ENCODE data around the gene ADAMTS18. TPM values are rescaled to one million over a fixed set of nuclear protein-coding genes. Genes with fewer than 3 reads are reported as not detected.

ADAMTS18 gene
- total RNA-seq, 2 donors from 2014 or later = not detected

DNA sequence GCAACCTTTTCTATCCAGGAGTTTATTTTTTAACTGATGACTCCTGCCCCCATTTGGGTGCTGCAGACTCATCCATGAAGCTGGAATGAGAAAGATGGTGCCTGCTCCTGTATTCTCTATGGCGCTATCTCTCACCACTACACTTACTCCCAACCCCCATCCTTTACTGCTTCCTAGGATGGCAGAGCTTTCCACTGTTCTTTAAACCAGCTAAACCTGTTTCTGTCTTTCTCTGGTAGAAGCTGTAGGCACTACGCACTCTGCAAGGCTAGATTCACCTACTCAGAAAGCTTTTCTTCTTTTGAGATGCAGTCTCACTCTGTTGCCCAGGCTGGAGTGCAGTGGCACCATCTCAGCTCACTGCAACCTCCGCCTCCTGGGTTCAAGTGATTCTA, 47.0 kb downstream of the ADAMTS18 start:
- no peak overlapping the region for H3K4me3 Mint-ChIP-seq
- no peaks in the 10 kb centered on the region for H3K4me1 Mint-ChIP-seq
- peaks cover 5% of the 10 kb centered on the region for H3K27me3 Mint-ChIP-seq
- no peak for ATAC-seq (replicated peaks)
- H3K9me3 Mint-ChIP-seq = no peaks in the 10 kb centered on the region
- no peaks in the 10 kb centered on the region for H3K36me3 Mint-ChIP-seq (ENCODE audit: low read depth)
- H3K27ac Mint-ChIP-seq = no peak overlapping the region

DNA sequence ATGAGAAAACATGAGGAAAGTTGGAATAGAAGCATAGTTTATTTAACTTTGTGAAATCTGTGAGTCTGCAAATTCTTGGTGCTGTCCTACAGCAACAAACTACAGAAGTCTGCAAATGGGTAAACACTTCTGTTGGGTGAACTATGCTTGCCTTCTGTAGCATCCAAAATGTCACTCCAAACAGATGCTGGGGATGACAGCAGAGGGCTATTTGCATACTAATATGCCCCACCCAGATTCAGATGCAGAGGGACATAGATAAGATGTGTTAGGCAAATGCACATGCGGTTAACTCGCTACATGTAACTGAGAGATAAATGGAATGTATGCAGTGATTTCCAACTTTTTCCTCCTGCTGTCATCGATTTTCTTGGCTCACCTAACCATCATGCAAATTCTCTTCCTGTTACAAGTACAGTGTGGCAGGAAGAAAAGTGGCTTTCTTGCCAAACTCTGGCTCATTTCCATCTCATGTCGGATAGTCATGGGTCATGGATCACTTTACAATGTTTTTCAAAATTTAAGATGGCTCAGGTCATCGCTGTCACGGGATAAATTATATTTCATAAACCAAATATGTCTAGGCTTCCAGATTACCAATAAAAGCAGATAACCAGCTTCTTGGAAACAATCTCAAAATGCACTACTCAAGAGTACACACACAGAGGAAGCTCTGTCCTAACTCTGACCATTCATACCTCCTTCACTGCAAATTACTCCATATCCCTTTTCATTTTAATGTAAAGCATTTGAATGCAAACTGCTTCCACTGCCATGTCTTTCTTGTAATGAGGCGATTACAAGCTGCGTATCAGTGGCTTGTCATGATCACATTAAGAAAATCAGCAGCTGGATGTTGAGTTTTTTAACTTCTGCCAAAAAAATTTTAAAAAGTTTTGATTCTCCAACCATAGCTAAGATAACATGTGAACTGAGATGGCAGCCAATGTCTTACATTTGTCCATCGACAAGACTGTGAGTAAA, 47.7 kb downstream of the ADAMTS18 start:
- H3K4me3 Mint-ChIP-seq = no peak overlapping the region
- H3K36me3 Mint-ChIP-seq (ENCODE audit: low read depth) = no peaks in the 10 kb centered on the region
- H3K4me1 Mint-ChIP-seq = no peaks in the 10 kb centered on the region
- H3K27me3 Mint-ChIP-seq = peaks cover under 1% of the 10 kb centered on the region
- H3K9me3 Mint-ChIP-seq = no peaks in the 10 kb centered on the region
- no peak for ATAC-seq (replicated peaks)
- H3K27ac Mint-ChIP-seq = no peak overlapping the region

DNA sequence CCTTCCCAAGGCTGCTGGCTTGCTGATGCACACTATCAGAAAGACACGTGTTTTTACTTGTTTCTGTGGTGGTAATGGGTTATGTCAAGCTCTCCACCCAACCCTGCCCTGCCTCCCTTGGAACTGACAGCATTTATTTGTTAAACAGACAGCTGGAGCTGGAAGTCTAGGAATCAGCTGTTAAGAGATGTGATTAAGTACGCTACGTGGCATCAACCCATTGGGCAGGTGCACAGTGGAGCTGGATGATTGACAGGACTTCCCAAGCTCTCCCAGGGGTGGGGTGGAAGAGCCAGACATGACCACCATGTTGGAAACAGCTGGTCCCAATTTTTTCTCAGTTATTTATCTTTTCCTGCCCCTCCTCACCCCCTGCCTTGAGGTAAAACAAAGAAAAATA, 49.4 kb downstream of the ADAMTS18 start:
- Mint-ChIP-seq H3K4me1 (no peaks in the 10 kb centered on the region), H3K27ac (no peak overlapping the region), H3K27me3 (no peaks in the 10 kb centered on the region), H3K4me3 (no peak overlapping the region), H3K9me3 (no peaks in the 10 kb centered on the region), H3K36me3 (ENCODE audit: low read depth) (no peaks in the 10 kb centered on the region)
- ATAC-seq (replicated peaks) = no peak

DNA sequence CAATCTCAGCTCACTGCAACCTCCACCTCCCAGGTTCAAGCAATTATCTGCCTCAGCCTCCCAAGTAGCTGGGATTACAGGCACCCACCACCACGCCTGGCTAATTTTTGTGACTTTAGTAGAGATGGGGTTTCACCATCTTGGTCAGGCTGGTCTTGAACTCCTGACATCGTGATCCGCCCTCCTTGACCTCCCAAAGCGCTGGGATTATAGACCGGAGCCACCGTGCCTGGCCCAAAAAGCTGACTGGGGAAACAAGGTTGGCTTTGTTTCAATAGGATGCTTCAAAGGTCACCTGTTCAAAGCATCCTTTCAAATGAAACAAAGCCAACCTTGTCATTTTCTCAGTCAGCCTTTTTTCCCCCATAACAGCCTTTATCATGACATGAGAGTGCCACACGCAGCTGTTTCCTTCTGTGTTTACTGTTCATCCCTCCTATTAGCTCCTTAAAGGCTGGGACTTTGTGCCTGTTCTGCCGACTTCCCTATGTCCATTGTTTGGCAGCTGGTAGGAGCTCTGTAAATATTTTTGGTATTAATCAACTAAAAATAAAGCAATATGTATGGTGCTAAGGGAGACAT, 51.1 kb downstream of the ADAMTS18 start:
- no peak for ATAC-seq (replicated peaks)

DNA sequence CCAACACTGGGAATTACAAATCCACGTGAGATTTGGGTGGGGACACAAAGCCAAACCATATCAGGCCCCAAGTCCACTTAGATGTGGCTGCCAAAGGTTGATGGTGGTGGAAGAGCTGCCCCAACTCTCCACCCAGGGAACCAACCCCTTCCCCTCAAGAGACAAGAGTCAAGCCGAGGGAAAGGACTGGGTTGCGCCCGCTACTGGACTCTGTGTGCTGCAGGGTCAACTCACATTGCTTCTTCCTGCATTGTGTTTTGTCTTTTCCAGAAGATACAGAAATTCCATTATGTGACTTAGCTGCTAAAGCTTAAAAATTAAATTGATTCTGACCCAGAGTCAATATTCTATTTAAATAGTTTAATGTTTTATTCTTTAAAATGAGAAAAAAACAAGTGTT, 58.5 kb downstream of the ADAMTS18 start:
- no peak overlapping the region for H3K4me3 Mint-ChIP-seq
- H3K27me3 Mint-ChIP-seq = peaks cover 4% of the 10 kb centered on the region
- no peaks in the 10 kb centered on the region for H3K4me1 Mint-ChIP-seq
- H3K36me3 Mint-ChIP-seq (ENCODE audit: low read depth) = no peaks in the 10 kb centered on the region
- H3K9me3 Mint-ChIP-seq = no peaks in the 10 kb centered on the region
- no peak for ATAC-seq (replicated peaks)
- H3K27ac Mint-ChIP-seq = no peak overlapping the region

More for the DNA sequence above, 51.1 kb downstream of the ADAMTS18 start:
- Mint-ChIP-seq H3K27me3 (no peaks in the 10 kb centered on the region), H3K9me3 (no peaks in the 10 kb centered on the region), H3K4me3 (no peak overlapping the region), H3K27ac (no peak overlapping the region), H3K4me1 (no peaks in the 10 kb centered on the region), H3K36me3 (ENCODE audit: low read depth) (no peaks in the 10 kb centered on the region)

DNA sequence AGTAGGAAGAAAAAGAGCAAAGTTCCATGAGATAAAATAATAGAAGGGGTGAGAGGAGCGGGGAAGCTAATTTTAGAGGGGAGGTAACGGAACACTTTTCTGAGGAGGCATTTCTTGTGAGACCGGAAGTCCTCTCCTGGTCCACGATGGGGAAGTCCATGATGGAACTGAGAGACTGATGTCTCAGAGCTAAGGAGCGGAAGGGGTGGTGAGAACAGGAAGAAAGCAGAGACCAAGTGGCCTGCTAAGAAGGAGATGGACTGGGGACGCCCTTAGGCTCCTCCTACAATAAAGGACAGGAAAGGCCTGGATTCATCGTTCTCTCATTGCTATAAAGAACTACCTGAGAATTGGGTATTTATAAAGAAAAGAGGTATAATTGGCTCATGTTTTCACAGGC, 59.4 kb downstream of the ADAMTS18 start:
- no peak overlapping the region for H3K4me3 Mint-ChIP-seq
- no peak overlapping the region for H3K27ac Mint-ChIP-seq
- no peaks in the 10 kb centered on the region for H3K9me3 Mint-ChIP-seq
- no peak for ATAC-seq (replicated peaks)
- no peaks in the 10 kb centered on the region for H3K4me1 Mint-ChIP-seq
- no peaks in the 10 kb centered on the region for H3K36me3 Mint-ChIP-seq (ENCODE audit: low read depth)
- H3K27me3 Mint-ChIP-seq = peaks cover 5% of the 10 kb centered on the region

DNA sequence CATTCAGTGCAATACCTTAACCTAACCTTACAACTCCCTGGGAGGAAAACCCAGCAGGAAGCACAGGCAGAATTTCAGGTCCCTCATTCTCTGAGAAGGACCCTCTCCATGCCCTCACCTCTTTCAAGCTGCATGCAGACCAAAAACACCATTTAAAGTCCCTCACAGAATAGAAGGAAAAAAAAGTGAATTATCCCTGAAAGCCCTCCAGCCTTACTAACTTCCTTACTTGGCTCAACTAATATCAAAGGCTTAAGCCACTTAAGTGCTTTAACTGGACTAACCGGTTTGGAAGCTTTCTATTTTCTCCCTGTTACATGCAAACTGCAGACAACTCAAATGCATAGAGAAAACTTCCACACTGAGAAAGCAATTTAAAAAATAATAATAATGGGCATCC, 60.5 kb downstream of the ADAMTS18 start:
- no peak overlapping the region for H3K4me3 Mint-ChIP-seq
- ATAC-seq (replicated peaks) = no peak
- H3K36me3 Mint-ChIP-seq (ENCODE audit: low read depth) = no peaks in the 10 kb centered on the region
- peaks cover 14% of the 10 kb centered on the region for H3K27me3 Mint-ChIP-seq
- H3K27ac Mint-ChIP-seq = no peak overlapping the region
- H3K9me3 Mint-ChIP-seq = no peaks in the 10 kb centered on the region
- no peaks in the 10 kb centered on the region for H3K4me1 Mint-ChIP-seq

DNA sequence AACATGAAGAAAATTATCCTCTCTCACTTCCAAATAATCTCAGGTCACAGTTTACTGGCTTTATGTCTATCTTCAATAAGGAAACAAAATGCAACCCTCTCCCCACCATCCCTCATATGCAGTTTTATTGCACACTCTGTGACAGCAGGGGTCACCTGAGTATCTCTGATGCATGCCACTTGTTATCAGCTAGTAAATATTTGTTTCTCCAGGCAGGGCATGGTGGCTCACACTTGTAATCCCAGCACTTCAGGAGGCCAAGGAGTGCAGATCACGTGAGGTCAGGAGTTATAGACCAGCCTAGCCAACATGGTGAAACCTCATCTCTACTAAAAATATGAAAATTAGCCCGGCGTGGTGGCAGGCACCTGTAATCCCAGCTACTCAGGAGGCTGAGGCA, 61.1 kb downstream of the ADAMTS18 start:
- H3K4me3 Mint-ChIP-seq = no peak overlapping the region
- H3K4me1 Mint-ChIP-seq = no peaks in the 10 kb centered on the region
- no peak overlapping the region for H3K27ac Mint-ChIP-seq
- no peak for ATAC-seq (replicated peaks)
- H3K27me3 Mint-ChIP-seq = peaks cover 16% of the 10 kb centered on the region
- no peaks in the 10 kb centered on the region for H3K9me3 Mint-ChIP-seq
- no peaks in the 10 kb centered on the region for H3K36me3 Mint-ChIP-seq (ENCODE audit: low read depth)

DNA sequence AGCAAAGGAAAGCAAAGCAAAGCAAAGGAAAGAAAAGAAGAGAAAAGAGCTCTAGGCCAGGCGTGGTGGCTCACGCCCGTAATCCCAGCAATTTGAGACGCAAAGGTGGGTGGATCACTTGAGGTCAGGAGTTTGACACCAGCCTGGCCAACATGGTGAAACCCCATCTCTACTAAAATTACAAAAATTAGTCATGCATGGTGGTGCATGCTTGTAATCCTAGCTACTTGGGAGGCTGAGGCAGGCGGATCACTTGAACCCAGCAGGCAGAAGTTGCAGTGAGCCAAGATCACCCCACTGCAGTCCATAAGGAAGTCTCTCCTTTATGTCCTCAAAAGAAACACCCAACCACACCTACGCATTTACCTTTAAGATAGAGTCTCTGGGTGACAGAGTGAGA, 70.1 kb downstream of the ADAMTS18 start:
- H3K36me3 Mint-ChIP-seq (ENCODE audit: low read depth) = no peaks in the 10 kb centered on the region
- no peak overlapping the region for H3K4me3 Mint-ChIP-seq
- H3K9me3 Mint-ChIP-seq = no peaks in the 10 kb centered on the region
- ATAC-seq (replicated peaks) = no peak
- H3K27ac Mint-ChIP-seq = no peak overlapping the region
- peaks cover 16% of the 10 kb centered on the region for H3K27me3 Mint-ChIP-seq
- H3K4me1 Mint-ChIP-seq = no peaks in the 10 kb centered on the region

DNA sequence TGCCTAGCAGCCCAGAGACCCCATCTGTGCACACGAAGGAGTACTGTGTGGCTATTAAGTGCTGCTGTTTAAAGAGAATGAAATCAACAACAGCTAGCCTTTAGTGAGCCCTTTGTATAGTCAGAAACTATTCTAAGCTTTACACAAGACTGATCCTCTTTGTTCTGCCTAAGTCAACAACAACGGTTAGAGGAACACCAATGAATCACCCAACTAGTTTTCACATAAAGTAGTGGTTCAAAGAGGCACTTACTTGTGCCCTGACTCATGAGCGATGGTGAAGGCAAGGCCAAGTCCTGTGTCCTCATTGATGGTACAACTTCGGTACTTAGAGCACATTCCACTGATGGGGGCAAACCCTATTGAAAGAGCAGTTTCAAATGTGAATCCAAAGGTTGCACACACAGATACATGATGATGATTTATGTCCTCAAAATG, 75.8 kb downstream of the ADAMTS18 start:
- Mint-ChIP-seq H3K9me3 (no peaks in the 10 kb centered on the region), H3K36me3 (ENCODE audit: low read depth) (no peaks in the 10 kb centered on the region), H3K27ac (no peak overlapping the region), H3K4me3 (no peak overlapping the region), H3K27me3 (peaks cover 6% of the 10 kb centered on the region), H3K4me1 (no peaks in the 10 kb centered on the region)
- ATAC-seq (replicated peaks) = no peak

DNA sequence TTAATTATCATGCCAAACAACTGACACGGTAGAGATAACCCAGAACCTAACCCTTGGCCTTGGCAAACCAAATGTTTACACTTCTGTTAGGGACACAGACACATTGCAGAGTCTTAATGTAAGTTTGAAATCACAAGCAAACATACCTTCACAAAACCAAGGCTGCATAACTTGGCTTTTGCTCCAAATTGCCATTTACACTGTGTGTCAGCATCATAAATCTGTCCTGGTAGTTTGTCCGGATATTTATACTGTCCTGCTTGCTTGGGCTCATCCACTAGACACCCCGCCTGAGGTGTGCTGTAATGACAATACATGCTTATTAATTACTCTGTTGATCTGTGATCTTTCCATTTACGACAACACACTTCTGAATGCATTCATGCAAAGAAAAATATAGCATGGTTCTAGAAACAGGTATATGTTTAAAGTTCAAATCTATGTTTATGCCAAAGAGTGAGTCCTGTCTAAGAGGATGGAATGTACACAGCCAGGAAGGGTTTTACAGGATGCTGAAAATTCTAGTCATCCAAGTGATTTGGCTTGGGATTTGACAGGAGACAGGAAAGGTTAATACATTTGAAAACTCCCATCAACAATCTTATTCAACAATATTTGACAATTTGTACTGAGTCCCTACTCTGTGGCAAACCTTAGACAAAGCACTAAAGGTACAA, 81.1 kb downstream of the ADAMTS18 start:
- no peak for ATAC-seq (replicated peaks)
- Mint-ChIP-seq H3K27me3 (peaks cover 11% of the 10 kb centered on the region), H3K27ac (no peak overlapping the region), H3K4me1 (no peaks in the 10 kb centered on the region), H3K36me3 (ENCODE audit: low read depth) (no peaks in the 10 kb centered on the region), H3K9me3 (no peaks in the 10 kb centered on the region), H3K4me3 (no peak overlapping the region)

DNA sequence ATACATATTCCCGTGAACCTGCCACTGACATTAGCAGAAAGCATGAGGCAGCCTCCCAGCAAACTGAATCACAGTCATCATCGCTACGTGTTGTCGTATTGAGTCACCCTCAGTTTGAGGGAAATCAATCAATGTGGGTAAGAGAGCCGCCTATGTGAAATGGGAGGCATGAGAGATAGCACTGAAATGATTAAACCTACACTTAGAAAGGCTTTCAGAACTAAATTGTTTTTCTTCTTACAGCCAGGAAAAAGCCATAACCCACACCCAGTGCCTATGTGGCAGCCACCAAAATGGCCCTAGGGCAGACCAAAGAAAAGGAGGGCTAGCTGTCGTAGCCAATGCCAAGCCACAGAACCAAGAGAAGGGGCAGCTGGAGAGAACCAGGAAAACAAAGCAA, 90.5 kb downstream of the ADAMTS18 start:
- H3K36me3 Mint-ChIP-seq (ENCODE audit: low read depth) = no peaks in the 10 kb centered on the region
- H3K4me3 Mint-ChIP-seq = no peak overlapping the region
- peaks cover 15% of the 10 kb centered on the region for H3K27me3 Mint-ChIP-seq
- H3K9me3 Mint-ChIP-seq = peaks cover 3% of the 10 kb centered on the region
- H3K4me1 Mint-ChIP-seq = no peaks in the 10 kb centered on the region
- no peak overlapping the region for H3K27ac Mint-ChIP-seq
- ATAC-seq (replicated peaks) = peak; percentile 21

DNA sequence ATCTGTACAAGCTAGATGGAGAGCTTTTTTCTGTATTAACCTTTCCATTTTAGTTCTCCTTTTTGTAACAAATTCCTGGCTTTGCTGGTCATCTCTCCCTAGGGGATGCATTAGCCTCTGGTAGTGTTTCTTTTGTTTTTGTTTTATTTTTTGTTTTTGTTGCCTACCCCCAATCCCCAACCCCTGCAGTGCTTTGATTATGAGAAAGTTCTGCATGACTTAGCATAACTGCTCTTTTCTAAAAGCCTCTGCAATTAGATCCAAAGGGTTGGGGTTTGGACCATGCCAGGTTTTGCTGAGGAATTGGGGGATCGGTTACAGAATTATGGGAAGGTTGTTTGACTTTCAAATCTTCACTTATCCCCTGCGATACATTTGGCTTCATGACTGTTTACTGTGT, 98.2 kb downstream of the ADAMTS18 start:
- Mint-ChIP-seq H3K4me1 (no peaks in the 10 kb centered on the region), H3K27ac (no peak overlapping the region), H3K4me3 (no peak overlapping the region), H3K9me3 (no peaks in the 10 kb centered on the region), H3K36me3 (ENCODE audit: low read depth) (no peaks in the 10 kb centered on the region), H3K27me3 (peaks cover 5% of the 10 kb centered on the region)
- ATAC-seq (replicated peaks) = no peak

DNA sequence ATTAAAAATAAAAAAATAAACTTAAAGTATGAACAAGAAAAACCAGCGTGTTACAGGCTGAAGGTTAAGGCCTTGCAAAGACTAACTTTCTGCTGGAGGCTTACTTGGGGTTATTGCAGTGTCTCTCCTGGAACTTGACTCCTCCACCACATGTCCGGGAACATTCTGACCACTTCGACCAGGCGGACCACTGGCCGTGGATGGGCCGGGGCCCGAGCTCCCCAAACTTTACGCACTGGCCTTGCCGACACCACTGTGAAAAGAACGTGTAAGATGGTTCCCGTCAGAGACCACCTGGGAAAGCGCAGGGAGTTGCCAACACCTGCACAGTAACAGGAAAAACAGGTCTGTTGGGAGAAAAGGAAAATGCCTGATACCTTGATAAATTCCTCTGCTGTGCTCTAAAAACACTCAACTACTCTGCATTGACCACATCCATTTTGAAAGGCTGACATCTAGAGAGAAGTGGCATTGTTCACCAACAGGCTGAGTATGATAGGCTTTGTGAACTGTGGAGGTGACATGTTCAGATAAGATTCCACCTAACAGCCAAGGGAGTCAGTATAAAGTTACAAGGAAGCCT, 99.1 kb downstream of the ADAMTS18 start:
- Mint-ChIP-seq H3K9me3 (no peaks in the 10 kb centered on the region), H3K27me3 (peaks cover 5% of the 10 kb centered on the region), H3K36me3 (ENCODE audit: low read depth) (no peaks in the 10 kb centered on the region), H3K4me1 (no peaks in the 10 kb centered on the region), H3K4me3 (no peak overlapping the region), H3K27ac (no peak overlapping the region)
- ATAC-seq (replicated peaks) = no peak
